ENCODE results near the gene CPLX4. TPM values are rescaled to one million over a fixed set of nuclear protein-coding genes. Genes with fewer than 3 reads are reported as not detected.

The CPLX4 gene
- not detected in 5 replicates for total RNA-seq (2022; extraction: Qiagen RNA extraction)

GRCh38 chr18:59318460-59319050 lies at the start of gene CPLX4:
TSS of gene CPLX4 (minus strand) at chr18:59318649. CDS start at chr18:59318462, 187 bp downstream.

GRCh38 chr18:59358712-59359575 lies 40.5 kb upstream of the CPLX4 start, which contains the start of gene LMAN1:
TSS of gene LMAN1 (minus strand) at chr18:59359265. CDS start at chr18:59359244, 21 bp downstream.

GRCh38 chr18:59272891-59273758 lies 45.3 kb downstream of the CPLX4 start, which contains the start of gene RAX:
TSS of gene RAX (minus strand) at chr18:59273454. CDS start at chr18:59273206, 248 bp downstream.

Other genes with a start within 250 kb of the CPLX4 start
- 49.9 to 66.9 TPM (median 58.9 TPM) in 5 replicates for gene SEC11C, start 178.8 kb downstream of the CPLX4 start, total RNA-seq (2022; extraction: Qiagen RNA extraction)
- not detected in 5 replicates for gene GRP, start 98.5 kb downstream of the CPLX4 start, total RNA-seq (2022; extraction: Qiagen RNA extraction)
- not detected in 5 replicates for gene RAX, start 45.2 kb downstream of the CPLX4 start, total RNA-seq (2022; extraction: Qiagen RNA extraction)
- 24.7 to 31.7 TPM (median 30.7 TPM) in 5 replicates for gene LMAN1, start 40.6 kb upstream of the CPLX4 start, total RNA-seq (2022; extraction: Qiagen RNA extraction)